ENCODE data around the gene AGBL4.

- TF ChIP-seq EZH2 (IDR thresholded peaks at IDR 0.05; ENCODE audit: insufficient read depth, poor library complexity, severe bottlenecking) (no peak), EZH2phosphoT487 (IDR thresholded peaks at IDR 0.05; ENCODE audit: insufficient read depth, low read depth) (no peak)
These were observed 426.3 kb downstream of the AGBL4 start for GRCh38 chr1:49597436-49597835.

Data from GM23248 (cell line).